Measurements from ENCODE around the gene NPHP1.
"Not testable (repeated sequence)": the region's sequence is repeated elsewhere in the genome, so short reads cannot be mapped to it uniquely, and the experiment has no call there.

Gene NPHP1

DNA sequence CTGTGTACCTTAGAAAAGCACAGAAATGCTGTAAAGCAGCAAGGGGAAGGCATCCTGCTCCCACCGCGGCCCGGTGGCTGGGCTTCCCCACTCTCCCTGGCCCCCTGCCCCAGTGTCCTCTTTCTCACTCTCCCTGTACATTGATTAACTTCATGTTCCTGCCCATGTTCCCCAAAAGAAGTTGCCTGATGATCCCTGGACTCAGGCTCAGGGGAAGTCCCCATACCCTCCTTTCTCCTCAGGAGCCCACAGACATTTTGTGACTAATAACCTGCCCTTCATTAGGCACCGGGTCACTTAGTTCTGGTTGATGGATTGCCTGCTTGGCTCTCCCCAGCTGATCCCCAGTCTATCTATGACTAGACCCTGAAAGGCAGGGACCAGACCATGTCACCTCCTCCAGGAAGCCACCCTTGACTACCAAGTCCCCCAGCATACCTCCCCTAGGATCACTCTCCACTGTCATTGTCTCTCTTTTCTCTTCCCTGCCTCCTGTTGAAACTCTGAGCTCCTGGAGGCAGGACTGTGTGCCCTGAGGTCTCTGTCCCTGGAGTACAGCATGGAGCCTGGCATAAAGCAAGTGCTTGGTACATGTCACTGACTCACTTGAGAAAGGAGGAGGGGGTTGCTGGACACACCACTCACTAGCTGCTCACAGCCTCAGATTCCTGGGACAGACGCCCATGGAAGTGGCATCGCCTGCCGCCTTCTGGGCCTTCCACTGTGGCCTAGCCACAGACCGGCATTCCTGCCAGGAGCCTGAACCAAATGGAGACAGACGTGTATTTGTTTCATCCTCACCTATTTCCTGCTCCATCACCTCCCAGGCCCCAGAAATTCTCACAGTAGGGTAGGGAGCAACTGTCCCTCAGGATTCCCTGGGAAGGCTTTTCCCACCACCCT is 102.7 kb downstream of the NPHP1 start:
- no peak for DNase-seq

DNA sequence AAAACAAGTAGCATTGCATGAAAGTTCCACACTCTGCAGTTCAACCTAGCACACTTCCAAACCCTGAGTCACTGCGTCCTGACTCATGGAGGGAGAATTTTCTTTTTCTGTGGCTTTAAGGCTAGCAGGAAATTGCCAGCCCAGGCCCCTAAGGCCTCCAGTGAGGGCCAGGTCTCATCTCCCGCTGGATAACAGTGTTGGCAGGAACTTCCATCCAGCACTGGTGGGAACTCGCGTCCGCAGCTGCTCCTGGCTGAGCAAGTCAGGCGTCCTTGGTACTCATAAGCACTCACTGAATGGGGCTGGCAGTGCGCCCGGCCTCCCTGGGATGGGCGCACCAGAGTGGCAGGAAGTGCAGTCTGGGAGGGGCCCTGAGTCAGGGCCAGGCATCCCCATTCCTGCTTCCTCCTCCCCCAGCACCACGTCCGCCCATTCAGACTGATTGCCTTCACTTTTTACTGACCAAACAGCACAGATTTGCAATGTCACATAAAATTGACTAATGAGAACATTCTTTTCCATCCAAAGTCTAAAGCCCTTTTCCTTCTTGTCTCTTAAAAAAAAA is 103.5 kb downstream of the NPHP1 start:
- no peak for DNase-seq

DNA sequence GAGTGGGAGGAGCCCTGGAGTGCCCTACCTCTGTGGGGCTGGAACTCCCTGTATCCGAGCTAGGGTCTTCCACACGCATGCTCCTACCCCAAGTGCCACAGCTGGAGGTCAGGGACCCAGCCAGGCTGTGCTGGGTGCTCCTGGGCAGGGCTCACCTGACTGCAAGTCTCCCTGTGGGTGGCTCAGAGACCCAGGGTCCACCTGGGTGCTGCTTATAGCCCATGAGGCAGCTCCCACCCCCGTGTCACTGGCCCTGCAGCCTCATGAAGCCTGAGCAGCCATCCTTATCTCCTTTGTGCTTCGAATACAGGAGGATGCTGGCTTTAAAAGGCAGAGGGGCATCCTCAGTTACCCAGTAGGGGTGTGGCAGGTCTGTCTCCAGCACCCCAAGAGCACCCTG is 103.9 kb downstream of the NPHP1 start:
- DNase-seq = not testable (repeated sequence)

DNA sequence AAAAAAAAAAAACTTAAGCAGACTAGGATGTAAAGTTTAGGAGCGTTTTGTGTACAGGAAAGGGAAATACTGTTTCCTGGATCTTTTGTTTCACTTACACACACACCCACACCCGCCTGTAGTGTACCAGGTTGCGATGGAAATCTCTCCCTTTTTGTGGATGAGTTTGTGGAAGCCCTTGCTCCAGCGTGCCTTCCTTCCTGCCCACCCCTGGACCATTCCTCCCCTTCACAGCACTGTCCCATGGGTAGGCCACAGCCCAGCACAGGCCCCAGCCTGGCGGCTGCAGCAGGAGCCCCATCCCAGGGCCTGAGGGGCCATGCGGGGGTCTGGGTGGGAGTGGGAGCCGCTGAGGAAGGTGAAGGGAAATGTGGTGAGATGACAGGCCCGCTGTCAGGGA is 104.3 kb downstream of the NPHP1 start:
- DNase-seq = no peak

DNA sequence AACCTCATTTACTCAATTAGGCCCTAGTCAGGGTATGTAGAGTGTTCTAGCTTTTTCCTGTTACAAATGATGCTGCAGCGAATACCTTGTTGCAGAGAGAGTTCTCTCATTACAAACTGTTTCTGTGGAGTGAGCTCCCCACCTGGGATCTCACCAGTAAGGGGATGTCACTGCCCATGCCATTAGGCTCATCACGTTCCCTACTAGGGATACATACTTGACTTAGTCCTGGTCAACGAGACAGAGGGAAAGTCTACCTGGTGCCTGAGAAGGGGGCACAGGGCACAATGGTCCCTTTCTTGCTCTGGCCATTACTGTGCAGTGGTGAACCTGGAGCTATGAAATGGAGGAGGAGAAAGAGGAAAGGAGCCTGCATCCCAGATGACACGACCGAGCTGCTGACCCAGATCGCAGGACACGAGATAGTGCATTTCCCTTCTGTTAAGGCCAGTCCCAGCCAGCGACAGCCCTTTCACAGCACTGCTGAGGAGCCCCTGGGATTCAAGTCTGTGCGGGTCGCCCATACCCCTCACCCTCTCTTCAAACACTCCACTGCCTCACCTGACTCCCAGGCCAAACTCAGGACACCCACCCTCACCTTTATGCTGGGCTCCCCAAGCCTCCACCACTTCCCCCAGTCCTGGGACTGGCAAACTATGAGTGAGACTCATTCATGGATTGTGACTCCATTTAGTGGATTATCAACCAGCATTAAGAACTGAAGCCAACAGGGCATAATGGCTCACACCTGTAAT is 105.2 kb downstream of the NPHP1 start:
- DNase-seq = no peak

DNA sequence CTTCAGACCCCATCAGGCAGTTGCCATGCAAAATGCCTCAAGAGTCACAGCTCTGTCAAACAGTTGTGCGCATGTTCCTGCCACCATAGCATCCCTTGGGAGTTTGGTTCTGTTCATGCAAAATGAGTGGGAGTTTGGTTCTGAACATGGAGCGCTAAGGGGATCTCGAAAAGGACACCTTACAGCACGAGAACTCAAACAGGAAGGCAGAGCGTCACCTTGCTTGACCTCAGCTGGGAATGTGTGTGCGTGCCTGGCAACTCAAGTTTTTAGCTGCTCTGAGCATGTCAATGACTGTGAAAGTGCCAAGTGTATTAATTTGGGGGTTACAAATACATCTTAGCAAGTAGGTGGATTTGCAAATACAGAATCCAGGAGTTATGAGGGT is 105.8 kb downstream of the NPHP1 start:
- DNase-seq = no peak

DNA sequence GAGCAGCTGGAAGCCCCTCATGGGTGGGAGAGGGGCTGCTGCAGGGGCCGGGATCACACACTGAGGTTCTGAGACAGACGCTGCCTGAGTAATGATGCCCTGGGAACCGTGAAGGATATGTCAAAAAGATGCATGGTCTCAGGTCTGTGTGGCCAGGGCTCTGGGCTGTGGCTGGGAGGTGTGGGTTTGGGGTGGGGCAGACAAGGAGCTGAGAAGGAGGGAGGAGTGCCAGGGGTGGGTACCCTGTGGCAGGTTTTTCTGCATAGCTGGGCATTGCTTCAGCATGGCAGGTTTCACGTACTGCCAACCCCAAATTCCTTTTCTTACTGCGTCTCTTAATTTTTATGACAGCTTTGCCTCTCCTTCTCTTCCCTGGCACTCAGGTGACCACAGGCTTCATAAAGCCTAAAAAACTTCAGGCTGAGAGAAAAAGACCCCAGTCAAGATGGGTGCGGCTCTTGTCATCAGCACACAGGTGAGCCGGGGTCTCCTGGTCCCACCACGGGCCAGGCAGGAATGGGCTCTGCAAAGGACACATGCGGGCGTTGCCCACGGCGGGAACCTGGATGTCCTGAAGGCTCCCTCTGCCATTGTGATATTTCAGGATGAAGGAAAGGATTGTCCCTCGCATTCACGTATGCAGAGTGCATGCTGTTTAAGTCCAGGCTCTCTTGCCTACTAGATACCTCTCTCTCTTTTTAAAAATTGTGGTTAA is 107.2 kb downstream of the NPHP1 start:
- no peak for DNase-seq

DNA sequence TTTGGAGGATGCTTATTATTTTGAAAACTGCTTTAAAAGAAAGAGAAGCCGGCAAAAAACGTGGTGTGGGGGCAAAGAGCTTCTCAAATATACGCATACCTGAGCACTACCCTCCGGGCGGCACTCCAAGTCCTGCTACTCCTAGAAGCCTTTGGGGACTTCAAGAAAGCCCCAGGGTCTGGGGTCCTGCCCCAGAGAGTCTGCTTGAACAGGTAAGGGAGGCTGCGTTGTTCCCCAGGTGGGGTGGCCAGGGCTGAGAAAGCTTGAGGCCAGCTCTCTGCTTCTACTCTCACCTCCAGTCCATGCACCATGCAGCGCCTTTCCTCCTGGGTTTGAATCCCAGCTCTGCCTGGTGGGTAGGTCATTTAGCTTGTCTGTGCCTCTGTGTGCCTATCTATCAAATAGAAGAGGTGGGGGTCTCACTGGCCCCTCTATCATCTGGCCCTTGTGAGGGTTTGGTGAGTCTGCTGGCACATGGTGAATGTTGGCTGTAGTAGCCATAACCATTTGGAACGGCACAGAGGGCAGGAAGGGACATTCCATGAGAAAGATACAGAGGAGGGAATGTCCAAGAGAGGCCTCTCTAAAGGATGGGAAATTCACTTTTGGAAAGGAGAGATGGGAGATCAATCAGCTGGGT is 108.7 kb downstream of the NPHP1 start:
- DNase-seq = no peak

DNA sequence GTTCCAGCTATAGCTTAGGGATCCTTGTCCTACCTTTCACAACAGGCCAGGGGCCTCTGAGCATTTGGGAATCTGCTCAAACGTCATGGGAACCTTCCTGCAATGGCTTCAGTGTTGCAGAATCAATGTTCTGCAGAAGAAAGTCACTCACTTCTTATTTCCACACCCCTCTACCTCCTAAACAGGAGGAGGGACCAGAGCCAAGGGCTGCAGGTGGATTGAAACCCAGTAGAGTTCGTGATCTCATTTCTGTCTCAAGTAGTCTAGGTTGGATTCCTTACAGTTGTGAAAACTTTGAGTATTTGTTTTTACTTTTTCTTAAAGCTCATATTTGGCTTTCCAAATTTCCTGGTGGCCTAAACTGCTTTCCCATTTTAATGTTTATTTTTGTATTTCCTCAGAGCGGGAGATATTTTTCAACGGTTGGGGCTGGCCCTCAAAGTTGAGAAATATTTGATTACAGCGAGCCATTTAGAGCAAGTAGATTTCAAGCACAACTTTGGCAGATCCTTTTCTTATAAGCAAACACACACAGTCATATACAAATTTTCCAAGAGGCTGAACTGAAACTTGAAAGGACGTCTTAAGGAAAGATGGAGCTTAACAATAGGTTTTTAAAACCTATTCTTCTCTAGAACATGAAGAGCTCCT is 109.8 kb downstream of the NPHP1 start:
- not testable (repeated sequence) for DNase-seq

DNA sequence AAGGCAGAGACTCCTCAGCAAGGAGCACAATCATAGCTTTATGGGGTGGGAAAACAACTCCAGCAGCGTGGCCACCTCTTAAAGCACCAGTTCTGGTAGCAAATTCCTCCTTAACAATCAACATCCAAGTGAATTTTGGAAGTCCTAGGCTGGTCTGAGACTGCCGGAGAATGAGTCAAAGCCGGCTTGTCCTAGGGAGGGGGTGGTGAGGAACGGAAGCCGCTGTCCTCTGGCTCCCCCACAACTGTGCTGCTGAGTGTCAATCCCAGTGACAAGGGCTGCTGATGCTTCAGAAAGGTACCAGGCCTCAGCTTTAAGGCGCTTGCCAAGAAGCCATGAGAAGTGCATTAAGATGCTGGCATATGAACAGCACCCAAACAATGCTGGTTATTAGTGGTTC is 110.9 kb downstream of the NPHP1 start:
- DNase-seq = not testable (repeated sequence)

DNA sequence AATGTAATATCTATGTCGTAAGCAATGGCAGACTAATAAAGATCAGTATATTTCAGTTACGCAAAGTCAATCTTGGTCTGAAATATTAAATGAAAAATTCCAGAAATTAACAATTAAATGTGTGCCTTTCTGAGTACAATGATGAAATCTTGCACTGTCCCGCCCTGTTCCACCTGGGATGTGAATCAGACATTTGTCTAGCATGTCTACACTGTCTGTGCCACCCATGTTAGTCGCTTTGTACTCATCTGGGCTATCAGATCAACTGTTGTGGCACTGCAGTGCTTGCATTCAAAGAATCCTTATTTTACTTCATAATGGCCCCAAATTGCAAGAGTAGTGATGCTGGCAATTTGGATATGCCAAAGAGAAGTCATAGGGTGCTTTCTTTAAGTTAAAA is 114.6 kb downstream of the NPHP1 start:
- not testable (repeated sequence) for DNase-seq

DNA sequence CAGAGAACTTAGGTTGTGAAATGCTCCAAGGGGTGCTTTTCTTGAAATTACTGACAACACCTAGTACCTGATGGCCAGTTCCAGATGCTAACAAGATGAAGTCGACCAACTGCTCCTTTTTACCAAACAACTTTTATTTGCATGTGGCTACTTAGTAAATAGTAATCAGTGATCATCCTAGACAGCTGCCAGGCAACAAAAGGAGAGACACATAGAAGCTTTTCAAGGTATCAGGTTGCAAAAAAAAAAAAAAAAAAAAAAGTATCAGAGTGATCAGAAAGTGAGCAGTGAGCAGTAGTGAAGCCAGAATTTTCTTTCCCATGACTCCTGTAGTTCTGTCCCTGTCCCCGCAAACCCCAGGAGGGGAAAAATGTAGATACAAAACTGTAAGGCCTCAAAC is 121.1 kb downstream of the NPHP1 start:
- DNase-seq = not testable (repeated sequence)

DNA sequence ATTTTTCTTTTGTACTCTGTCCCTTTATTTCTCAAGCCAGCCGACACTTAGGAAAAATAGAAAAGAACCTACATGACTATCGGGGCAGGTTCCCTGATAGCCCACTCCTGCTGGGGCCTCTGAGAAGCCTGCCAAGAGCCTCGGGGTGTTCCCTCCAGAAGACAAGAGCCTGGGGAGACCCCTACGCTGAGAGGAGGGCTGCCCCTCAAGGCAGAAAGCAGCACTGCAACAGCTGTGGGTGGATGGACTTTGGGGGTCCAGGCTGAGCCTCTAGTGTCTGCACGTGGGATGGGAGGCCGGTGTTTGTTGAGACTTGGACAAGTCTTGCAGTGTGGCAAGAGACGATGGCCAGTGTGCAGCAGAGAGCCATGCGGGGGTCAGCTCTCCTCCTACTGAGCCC is 121.7 kb downstream of the NPHP1 start:
- not testable (repeated sequence) for DNase-seq

DNA sequence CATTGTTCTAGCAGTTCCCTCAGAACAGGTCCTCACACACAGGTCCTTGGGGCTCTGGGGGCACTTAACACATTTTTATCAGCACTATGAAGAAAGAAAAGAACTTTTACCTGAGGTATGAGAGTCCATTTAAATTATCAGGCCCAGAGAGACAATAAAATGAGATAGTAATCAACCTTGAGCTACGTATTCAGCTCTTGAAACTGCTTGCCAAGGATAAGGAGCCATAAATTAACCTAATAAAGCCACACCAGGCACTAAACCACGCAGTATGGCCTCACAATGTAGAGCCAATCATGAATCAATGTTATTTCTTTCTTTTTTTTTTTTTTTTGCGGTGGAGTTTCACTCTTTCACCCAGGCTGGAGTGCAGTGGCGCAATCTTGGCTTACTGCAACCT is 126.7 kb downstream of the NPHP1 start:
- DNase-seq = not testable (repeated sequence)

DNA sequence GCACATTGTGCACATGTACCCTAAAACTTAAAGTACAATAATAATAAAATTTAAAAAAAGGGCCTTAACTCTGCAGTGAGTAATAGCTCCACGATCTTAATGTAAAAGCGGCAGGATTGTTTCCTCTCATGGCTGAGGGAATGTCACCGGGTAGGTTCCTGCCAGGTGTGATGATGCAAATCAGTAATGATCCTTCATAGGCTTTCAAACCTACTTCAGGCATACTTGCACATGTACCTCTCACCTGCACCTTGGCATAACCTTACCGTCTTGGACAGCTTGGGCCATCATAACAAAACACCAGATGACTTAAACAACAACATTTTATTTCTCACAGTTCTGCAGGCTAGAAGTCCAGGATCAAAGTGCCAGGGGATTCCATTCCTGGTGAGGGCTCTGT is 128.9 kb downstream of the NPHP1 start:
- not testable (repeated sequence) for DNase-seq
